ENCODE measurements around the gene LPAR1.
"Not testable (repeated sequence)": the region's sequence is repeated elsewhere in the genome, so short reads cannot be mapped to it uniquely, and the experiment has no call there.

LPAR1 gene

GRCh38 chr9:111038331-111039230, at the start of gene LPAR1:
TSS of gene LPAR1 (minus strand) at chr9:111038470. CDS start at chr9:110972117, 66,353 bp downstream.
- DNase-seq (ENCODE audit: low read depth, low spot score), result peak; percentile 77

GRCh38 chr9:111078391-111079038, 40.2 kb upstream of the LPAR1 start:
- no peak for DNase-seq (ENCODE audit: low read depth, low spot score)

- DNase-seq (ENCODE audit: low read depth, low spot score), result no peak
These were observed 38.2 kb upstream of the LPAR1 start for GRCh38 chr9:111076519-111076918.

GRCh38 chr9:111076042-111076441, 37.8 kb upstream of the LPAR1 start:
- no peak for DNase-seq (ENCODE audit: low read depth, low spot score)

- DNase-seq (ENCODE audit: low read depth, low spot score), result no peak
These were observed 36.1 kb upstream of the LPAR1 start for GRCh38 chr9:111074395-111074794.

GRCh38 chr9:111069183-111069582, 30.9 kb upstream of the LPAR1 start:
- no peak for DNase-seq (ENCODE audit: low read depth, low spot score)

- DNase-seq (ENCODE audit: low read depth, low spot score), result no peak
These were observed 30.5 kb upstream of the LPAR1 start for GRCh38 chr9:111068771-111069170.

- no peak for DNase-seq (ENCODE audit: low read depth, low spot score)
These were observed 30.1 kb upstream of the LPAR1 start for GRCh38 chr9:111068383-111068730.

GRCh38 chr9:111066468-111066867, 28.2 kb upstream of the LPAR1 start:
- no peak for DNase-seq (ENCODE audit: low read depth, low spot score)

- no peak for DNase-seq (ENCODE audit: low read depth, low spot score)
These were observed 27.1 kb upstream of the LPAR1 start for GRCh38 chr9:111065414-111065813.

GRCh38 chr9:111064160-111064837, 26.0 kb upstream of the LPAR1 start:
- DNase-seq (ENCODE audit: low read depth, low spot score), result no peak

GRCh38 chr9:111063332-111063731, 25.1 kb upstream of the LPAR1 start:
- DNase-seq (ENCODE audit: low read depth, low spot score), result no peak

GRCh38 chr9:111058166-111058565, 19.9 kb upstream of the LPAR1 start:
- DNase-seq (ENCODE audit: low read depth, low spot score), result no peak

GRCh38 chr9:111056538-111056937, 18.3 kb upstream of the LPAR1 start:
- no peak for DNase-seq (ENCODE audit: low read depth, low spot score)

GRCh38 chr9:111052791-111053190, 14.5 kb upstream of the LPAR1 start:
- no peak for DNase-seq (ENCODE audit: low read depth, low spot score)

GRCh38 chr9:111051400-111051799, 13.1 kb upstream of the LPAR1 start:
- no peak for DNase-seq (ENCODE audit: low read depth, low spot score)

- peak; percentile 23 for DNase-seq (ENCODE audit: low read depth, low spot score)
These were observed 12.5 kb upstream of the LPAR1 start for GRCh38 chr9:111050819-111051218.

- DNase-seq (ENCODE audit: low read depth, low spot score), result not testable (repeated sequence)
These were observed 9.0 kb upstream of the LPAR1 start for GRCh38 chr9:111047287-111047686.

- DNase-seq (ENCODE audit: low read depth, low spot score), result no peak
These were observed 3.6 kb upstream of the LPAR1 start for GRCh38 chr9:111041902-111042301.

- no peak for DNase-seq (ENCODE audit: low read depth, low spot score)
These were observed 2.2 kb upstream of the LPAR1 start for GRCh38 chr9:111040494-111040893.

- no peak for DNase-seq (ENCODE audit: low read depth, low spot score)
These were observed 1.1 kb upstream of the LPAR1 start for GRCh38 chr9:111039231-111039906.

Measured in astrocyte of the hippocampus (primary cell).